AG09319 (cell line): ENCODE measurements around the gene PAOX.

ENCODE experiments used
- DNase-seq: peaks from one replicate; pipeline ENCODE4 v3.0.0-alpha.2; 2010; ENCODE audit warnings: low read depth; ENCODE audit errors: extremely low read depth
- TF ChIP-seq, protein P1 (sequence below): IDR thresholded peaks from 2 replicates; pipeline ENCODE4 v1.5.1; 2011; ENCODE audit warnings: low read depth, mild to moderate bottlenecking, inconsistent platforms, low read length, moderate library complexity

The PAOX gene

DNA sequence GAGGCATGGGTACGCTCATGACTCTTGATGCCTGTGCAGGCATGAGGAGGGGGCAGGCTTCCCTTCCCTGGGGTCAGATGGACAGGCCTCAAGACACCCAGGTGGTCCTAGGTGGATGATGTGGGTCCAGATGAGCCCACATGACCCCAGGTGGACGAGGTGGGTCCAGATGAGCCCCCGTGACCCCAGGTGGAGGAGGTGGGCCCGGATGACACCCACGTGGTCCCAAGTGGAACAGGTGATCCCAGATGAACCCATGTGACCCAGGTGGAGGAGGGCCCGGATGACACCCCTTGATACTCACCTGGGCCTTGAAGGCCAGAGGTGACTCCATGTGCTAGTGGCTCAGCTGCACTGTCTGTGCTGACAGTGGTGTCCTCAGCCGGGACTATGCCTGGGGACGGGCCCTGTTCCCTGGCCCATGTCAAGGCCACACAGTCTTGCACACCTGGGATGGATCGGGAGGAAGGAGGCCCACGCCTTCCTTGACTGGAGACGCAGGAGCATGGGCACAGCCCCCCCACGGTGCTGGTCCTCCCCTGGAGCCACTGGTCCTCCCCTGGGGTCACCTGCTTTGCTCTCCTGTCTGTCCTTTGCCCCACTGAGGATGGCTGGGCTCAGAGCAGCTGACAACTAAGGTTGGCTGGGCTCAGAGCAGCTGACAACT lies 28.6 kb upstream of the PAOX start:
- TF ChIP-seq, protein P1, sequence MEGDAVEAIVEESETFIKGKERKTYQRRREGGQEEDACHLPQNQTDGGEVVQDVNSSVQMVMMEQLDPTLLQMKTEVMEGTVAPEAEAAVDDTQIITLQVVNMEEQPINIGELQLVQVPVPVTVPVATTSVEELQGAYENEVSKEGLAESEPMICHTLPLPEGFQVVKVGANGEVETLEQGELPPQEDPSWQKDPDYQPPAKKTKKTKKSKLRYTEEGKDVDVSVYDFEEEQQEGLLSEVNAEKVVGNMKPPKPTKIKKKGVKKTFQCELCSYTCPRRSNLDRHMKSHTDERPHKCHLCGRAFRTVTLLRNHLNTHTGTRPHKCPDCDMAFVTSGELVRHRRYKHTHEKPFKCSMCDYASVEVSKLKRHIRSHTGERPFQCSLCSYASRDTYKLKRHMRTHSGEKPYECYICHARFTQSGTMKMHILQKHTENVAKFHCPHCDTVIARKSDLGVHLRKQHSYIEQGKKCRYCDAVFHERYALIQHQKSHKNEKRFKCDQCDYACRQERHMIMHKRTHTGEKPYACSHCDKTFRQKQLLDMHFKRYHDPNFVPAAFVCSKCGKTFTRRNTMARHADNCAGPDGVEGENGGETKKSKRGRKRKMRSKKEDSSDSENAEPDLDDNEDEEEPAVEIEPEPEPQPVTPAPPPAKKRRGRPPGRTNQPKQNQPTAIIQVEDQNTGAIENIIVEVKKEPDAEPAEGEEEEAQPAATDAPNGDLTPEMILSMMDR: no peak
- no peak for DNase-seq

DNA sequence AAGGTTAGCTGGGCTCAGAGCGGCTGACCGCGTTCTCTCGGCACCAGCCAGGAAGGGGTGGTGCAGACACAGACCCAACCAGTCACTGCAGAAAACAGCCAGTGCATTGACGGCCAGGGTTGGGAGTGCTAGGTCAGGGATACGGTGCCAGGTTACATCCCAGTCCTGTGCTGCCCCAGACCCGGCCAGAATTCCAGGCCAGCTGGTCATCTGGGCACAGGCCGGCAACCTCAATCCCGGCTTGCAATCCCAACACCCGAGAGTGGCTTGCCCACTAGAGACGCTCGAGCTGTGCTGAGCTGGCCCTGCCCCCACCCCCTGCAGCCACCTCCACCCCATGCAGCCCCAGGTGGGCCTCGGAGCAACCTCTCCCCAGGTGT lies 28.1 kb upstream of the PAOX start:
- TF ChIP-seq, protein P1: no peak
- no peak for DNase-seq

DNA sequence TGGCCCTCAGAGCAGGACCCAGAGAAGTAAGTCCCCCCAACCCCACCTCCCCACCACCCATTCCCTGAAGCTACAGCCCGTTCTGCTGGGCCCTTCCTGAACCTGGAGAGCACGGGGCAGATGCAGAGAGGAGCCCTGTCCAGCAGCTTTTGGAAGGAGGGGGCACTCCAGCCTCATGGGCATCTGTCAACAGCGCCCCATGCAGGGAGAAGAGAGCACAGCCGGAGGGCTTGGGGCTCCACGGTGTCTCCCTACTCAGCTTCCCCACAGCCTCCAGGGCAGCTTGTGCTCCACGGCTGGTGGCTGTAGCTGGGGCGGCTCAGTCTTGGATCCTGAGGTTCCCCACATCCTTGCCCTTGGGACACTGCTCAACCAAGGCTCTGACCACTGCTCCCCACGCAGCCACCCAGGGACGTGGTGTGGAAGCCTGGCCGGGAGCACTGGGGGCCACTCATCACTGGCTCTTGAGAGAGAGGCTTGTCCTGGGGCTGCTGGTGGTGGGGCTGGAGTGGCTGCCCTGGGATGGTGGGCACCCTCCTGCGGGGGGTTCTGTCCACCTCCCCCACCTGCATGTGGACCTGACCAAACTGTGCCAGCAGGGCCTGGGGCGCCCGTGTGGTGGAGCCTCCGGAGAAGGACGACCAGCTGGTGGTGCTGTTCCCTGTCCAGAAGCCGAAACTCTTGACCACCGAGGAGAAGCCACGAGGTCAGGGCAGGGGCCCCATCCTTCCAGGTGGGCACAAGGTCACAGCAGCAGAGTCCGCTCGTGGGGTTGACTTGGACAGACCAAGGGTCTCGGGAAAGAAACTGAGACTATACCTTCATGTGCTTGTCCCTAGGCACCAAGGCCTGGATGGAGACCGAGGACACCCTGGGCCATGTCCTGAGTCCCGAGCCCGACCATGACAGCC lies 27.4 kb upstream of the PAOX start:
- TF ChIP-seq, protein P1: no peak

DNA sequence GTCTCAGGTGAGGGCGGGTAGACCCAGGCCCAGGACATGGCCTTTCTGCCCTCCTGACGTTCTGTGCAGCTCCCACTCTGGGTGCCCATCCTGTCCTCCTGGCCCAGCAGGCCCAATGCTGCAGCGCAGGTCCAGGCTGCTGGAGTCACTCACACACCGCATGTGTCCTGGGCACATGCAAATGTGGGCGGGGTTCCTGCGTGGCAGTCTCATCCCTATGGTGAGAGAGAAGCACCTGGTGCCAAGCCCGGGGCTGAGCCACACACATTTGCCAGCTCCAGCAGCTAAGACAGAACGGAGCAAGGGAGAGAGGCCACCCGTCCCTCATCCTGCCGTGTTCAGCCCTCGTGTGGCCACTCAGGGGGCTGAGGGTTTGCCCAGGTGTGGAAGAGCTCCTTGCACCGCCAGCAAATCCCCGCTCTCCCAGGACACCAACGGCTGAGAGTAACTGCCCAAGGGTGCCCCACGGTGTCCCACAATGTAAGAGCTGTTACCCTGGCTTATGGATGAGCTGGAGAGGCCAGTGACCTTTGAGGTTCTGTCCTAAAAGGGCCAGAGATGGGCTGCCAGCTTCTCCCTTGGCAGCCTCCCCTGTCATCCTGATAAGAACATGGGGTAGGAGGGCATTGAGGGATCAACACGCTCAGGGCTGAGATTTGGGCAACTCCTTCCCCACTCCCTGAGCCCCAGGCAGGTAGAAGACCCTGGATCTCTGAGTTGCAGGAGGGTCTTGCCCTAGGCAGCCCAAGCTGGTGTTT lies 25.7 kb upstream of the PAOX start:
- TF ChIP-seq, protein P1: no peak
- no peak for DNase-seq

More for the DNA sequence above, 27.4 kb upstream of the PAOX start:
- no peak for DNase-seq

DNA sequence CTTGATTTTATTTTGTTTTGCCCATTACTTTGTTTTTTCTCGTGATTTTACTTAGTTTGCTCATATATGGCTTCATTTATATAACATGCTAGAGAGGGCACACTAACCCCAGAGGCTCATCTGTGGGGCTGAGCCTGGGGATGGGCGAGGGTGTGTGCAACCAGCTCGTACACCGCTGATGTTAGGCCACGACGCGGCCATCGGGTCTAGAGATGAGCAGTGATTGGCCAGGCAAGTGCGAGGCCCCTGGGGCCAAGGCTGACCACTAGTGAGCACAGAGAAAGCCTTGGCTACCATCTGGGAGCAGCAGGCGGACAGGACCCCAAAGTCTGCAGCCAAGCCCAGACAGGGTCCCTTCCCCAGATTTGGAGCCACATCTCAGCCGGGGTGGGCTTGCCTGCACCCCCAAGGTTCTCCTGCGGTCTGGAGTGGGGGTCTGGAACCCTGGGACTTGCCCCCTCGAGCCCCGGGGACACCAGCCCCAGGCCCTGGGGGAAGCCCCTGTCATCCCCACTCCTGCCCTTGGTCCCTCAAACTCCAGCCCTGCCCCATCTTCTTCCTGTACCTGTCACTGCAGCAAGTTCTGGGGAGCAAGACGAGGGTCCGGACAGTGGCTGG lies 25.0 kb upstream of the PAOX start:
- TF ChIP-seq, protein P1: no peak
- DNase-seq: no peak

DNA sequence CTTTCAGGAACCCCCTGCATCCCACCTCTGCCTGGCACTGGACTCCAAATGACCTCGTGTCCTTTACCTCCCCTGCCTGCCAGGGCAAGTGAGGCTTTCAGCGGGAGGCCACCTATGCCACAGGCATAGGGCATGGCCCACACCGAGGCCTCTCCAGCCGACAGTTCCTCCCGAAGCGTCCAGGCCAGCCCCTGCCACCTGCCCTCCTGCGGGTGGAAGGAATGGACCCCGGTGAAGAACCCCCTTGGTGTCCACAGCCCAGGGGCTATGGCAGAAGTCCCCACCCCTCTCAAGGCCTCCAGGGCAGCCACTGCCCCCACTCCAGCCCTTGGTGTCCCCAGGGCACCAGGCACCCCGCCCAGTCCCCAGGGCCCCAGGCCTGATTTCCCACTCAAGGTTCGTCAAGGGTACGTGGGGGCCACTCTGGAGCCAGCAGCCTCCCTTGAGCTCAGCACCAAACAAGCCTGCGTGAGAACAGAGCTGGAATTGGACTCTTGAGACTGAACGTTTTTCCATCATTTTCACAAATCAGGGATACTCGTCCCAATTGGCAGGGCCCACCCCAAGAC lies 24.3 kb upstream of the PAOX start:
- DNase-seq: no peak

More for the DNA sequence above, 24.3 kb upstream of the PAOX start:
- TF ChIP-seq, protein P1: no peak
